Coronary artery (tissue), 2 donors: ENCODE results near the gene FADS6.
A peak's percentile ranks its signal among the peaks of the same experiment; 100 is the strongest.

Experiments used
- DNase-seq: peaks from one replicate; pipeline ENCODE4 v3.0.0-alpha.2; 2017; ENCODE audit warnings: low spot score
- H3K27ac ChIP-seq, 2 donors: fragments of 200-600 bp; sonication (generic); one replicate each; pipeline ENCODE4 v1.5.1; 2016 to 2019
- H3K4me3 ChIP-seq: fragments of 200-600 bp; sonication (generic); 2 replicates; pipeline ENCODE4 v1.5.1; 2016; ENCODE audit warnings: mild to moderate bottlenecking, moderate library complexity
- CTCF ChIP-seq: fragments of 200-600 bp; sonication (generic); IDR thresholded peaks from one replicate; pipeline ENCODE4 v1.5.1; 2019; ENCODE audit warnings: antibody characterized with exemption

FADS6 gene

GRCh38 chr17:74936470-74936799, 43.0 kb upstream of the FADS6 start:
- DNase-seq: no peak
- TF ChIP-seq CTCF: no peak
- peak overlapping the region; percentile 10 for H3K4me3 ChIP-seq
- no peak overlapping the region for H3K27ac ChIP-seq

GRCh38 chr17:74935585-74936469, 42.4 kb upstream of the FADS6 start, which contains the start of gene OTOP3:
Gene OTOP3, plus strand, starts transcription at chr17:74935898. Its CDS starts 24 bp downstream, at chr17:74935922.
- TF ChIP-seq CTCF: no peak
- no peak for DNase-seq
- Histone ChIP-seq H3K27ac (no peak within 1 kb of the TSS), H3K4me3 (peak within 1 kb of the TSS; percentile 10)

GRCh38 chr17:74935048-74935447, 41.6 kb upstream of the FADS6 start:
- no peak overlapping the region for H3K4me3 ChIP-seq
- no peak for DNase-seq
- no peak for TF ChIP-seq CTCF
- H3K27ac ChIP-seq: no peak overlapping the region

- no peak overlapping the region for H3K4me3 ChIP-seq
- no peak overlapping the region for H3K27ac ChIP-seq
- no peak for DNase-seq
- no peak for TF ChIP-seq CTCF
Measured at GRCh38 chr17:74930535-74931036, 37.2 kb upstream of the FADS6 start.

- no peak overlapping the region for H3K4me3 ChIP-seq
- no peak for DNase-seq
- H3K27ac ChIP-seq: no peak overlapping the region
- TF ChIP-seq CTCF: no peak
Measured at GRCh38 chr17:74928786-74929185, 35.4 kb upstream of the FADS6 start.

GRCh38 chr17:74925242-74925641, 31.8 kb upstream of the FADS6 start:
- no peak for TF ChIP-seq CTCF
- no peak overlapping the region for H3K4me3 ChIP-seq
- DNase-seq: no peak
- no peak overlapping the region for H3K27ac ChIP-seq
